WTC11 (cell line): ENCODE data around the gene PSAT1.

Experiments used
- CREM ChIP-seq: sonication (generic); formaldehyde crosslinking; IDR thresholded peaks from 2 replicates; pipeline ENCODE4 v1.8.1; 2022; ENCODE audit warnings: mild to moderate bottlenecking, missing genetic modification reagents, moderate library complexity
- ELF4 ChIP-seq: sonication (generic); formaldehyde crosslinking; IDR thresholded peaks from 2 replicates; pipeline ENCODE4 v1.8.1; 2022; ENCODE audit warnings: low read depth, mild to moderate bottlenecking, moderate library complexity, missing genetic modification reagents
- NFATC4 ChIP-seq: fragments of 250-450 bp; sonication (Bioruptor Pico); IDR thresholded peaks from 2 replicates; pipeline ENCODE4 v1.9.0; 2021; ENCODE audit warnings: mild to moderate bottlenecking
- NR3C1 ChIP-seq: sonication (generic); formaldehyde crosslinking; conservative IDR thresholded peaks from 2 replicates; pipeline ENCODE4 v1.8.1; 2023; ENCODE audit warnings: low read depth, mild to moderate bottlenecking, missing genetic modification reagents
- TF ChIP-seq, protein P1 (sequence below): fragments of 200-600 bp; IDR thresholded peaks from 2 replicates; pipeline ENCODE4 v1.8.0; 2022; ENCODE audit warnings: antibody characterized with exemption
- TF ChIP-seq, protein P2 (sequence below): sonication (generic); formaldehyde crosslinking; IDR thresholded peaks from 2 replicates; pipeline ENCODE4 v1.8.1; 2022; ENCODE audit warnings: mild to moderate bottlenecking, moderate library complexity, missing genetic modification reagents
- TF ChIP-seq, protein P3 (sequence below): sonication (generic); formaldehyde crosslinking; IDR thresholded peaks from 2 replicates; pipeline ENCODE4 v1.8.1; 2023; ENCODE audit warnings: mild to moderate bottlenecking, moderate library complexity, missing genetic modification reagents

DNA sequence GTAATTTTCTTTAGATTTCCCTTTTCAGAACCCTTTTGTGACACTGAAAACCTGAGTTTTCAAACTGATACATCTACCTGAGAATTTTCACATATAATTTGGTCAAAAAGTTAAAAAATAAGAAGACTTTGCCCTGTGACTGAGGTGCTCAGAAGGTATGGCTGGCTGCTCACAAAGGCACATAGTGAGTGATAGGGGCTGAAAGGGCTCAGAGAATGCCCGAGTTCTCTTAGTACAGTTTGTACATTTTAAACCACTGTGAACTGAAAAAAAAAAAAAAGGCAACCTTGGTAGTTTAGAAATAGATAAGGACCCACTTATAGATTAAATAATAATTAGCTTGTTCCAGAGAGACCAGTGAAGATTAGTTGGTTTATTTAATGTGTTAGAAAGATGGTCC is 18.1 kb upstream of the PSAT1 start:
- TF ChIP-seq ELF4 (CRISPR knock-in tag) (no peak), NR3C1 (CRISPR knock-in tag) (no peak), CREM (CRISPR knock-in tag) (no peak), NFATC4 (CRISPR knock-in tag) (no peak)
- TF ChIP-seq, protein P1, sequence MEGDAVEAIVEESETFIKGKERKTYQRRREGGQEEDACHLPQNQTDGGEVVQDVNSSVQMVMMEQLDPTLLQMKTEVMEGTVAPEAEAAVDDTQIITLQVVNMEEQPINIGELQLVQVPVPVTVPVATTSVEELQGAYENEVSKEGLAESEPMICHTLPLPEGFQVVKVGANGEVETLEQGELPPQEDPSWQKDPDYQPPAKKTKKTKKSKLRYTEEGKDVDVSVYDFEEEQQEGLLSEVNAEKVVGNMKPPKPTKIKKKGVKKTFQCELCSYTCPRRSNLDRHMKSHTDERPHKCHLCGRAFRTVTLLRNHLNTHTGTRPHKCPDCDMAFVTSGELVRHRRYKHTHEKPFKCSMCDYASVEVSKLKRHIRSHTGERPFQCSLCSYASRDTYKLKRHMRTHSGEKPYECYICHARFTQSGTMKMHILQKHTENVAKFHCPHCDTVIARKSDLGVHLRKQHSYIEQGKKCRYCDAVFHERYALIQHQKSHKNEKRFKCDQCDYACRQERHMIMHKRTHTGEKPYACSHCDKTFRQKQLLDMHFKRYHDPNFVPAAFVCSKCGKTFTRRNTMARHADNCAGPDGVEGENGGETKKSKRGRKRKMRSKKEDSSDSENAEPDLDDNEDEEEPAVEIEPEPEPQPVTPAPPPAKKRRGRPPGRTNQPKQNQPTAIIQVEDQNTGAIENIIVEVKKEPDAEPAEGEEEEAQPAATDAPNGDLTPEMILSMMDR: no peak
- TF ChIP-seq, protein P2, sequence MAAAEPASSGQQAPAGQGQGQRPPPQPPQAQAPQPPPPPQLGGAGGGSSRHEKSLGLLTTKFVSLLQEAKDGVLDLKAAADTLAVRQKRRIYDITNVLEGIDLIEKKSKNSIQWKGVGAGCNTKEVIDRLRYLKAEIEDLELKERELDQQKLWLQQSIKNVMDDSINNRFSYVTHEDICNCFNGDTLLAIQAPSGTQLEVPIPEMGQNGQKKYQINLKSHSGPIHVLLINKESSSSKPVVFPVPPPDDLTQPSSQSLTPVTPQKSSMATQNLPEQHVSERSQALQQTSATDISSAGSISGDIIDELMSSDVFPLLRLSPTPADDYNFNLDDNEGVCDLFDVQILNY: no peak
- TF ChIP-seq, protein P3, sequence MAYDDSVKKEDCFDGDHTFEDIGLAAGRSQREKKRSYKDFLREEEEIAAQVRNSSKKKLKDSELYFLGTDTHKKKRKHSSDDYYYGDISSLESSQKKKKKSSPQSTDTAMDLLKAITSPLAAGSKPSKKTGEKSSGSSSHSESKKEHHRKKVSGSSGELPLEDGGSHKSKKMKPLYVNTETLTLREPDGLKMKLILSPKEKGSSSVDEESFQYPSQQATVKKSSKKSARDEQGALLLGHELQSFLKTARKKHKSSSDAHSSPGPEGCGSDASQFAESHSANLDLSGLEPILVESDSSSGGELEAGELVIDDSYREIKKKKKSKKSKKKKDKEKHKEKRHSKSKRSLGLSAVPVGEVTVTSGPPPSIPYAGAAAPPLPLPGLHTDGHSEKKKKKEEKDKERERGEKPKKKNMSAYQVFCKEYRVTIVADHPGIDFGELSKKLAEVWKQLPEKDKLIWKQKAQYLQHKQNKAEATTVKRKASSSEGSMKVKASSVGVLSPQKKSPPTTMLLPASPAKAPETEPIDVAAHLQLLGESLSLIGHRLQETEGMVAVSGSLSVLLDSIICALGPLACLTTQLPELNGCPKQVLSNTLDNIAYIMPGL (CRISPR knock-in tag): no peak
